Measurements from ENCODE around the gene EWSR1.

The EWSR1 gene

DNA sequence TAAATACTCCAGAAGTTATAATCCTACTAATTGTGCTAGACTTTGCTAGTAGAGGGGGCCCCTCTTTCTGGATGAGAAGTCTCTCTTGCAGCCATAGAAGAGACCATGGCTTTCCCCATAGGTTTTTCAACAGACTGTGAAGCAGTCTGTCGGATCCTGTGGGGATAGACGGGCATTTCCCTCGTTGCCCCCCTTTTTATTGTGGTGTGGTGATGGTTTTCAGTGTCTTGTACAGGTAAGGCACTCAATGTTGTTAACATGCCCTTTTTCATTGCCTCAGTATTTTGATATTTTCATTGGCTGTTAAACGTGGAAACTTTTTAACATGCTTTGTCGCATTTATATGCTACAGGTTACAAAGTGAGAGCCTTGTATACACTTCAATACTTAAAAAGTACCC lies 22.0 kb downstream of the EWSR1 start:
- no peak for DNase-seq
- TF ChIP-seq, protein P1, sequence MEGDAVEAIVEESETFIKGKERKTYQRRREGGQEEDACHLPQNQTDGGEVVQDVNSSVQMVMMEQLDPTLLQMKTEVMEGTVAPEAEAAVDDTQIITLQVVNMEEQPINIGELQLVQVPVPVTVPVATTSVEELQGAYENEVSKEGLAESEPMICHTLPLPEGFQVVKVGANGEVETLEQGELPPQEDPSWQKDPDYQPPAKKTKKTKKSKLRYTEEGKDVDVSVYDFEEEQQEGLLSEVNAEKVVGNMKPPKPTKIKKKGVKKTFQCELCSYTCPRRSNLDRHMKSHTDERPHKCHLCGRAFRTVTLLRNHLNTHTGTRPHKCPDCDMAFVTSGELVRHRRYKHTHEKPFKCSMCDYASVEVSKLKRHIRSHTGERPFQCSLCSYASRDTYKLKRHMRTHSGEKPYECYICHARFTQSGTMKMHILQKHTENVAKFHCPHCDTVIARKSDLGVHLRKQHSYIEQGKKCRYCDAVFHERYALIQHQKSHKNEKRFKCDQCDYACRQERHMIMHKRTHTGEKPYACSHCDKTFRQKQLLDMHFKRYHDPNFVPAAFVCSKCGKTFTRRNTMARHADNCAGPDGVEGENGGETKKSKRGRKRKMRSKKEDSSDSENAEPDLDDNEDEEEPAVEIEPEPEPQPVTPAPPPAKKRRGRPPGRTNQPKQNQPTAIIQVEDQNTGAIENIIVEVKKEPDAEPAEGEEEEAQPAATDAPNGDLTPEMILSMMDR (IDR thresholded peaks at IDR 0.05; ENCODE audit: low read depth, low read length, missing control alignments): no peak
- no peaks in the 10 kb centered on the region for H3K27me3 ChIP-seq (replicated peaks)
- no peak overlapping the region for H3K27ac ChIP-seq
- peaks cover 96% of the 10 kb centered on the region for H3K36me3 ChIP-seq (replicated peaks)
- no peak overlapping the region for H3K4me3 ChIP-seq (ENCODE audit: low read depth, low read length)
- in situ Hi-C loops (cut with HindIII; ENCODE audit: low pct_ligation_motif_present, low sequenced_read_pairs): no loop called here

DNA sequence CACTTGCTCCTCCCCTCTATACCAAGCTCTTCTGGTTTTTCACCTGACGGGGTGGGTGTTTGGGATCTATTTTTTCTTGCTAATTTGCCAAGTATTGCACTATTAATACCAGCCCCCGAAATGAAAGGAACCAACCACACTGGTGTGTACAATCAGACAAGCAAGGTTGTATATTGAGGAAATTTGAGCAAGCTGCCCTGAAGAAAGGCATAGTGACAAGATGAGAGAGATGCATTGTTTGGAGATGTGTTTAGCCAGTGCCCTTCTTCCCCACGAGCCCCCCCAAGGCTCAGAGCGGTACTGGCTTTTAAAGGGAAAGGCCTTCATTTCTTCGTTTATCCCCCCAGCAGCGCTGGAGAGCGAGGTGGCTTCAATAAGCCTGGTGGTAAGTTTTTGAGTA lies 23.1 kb downstream of the EWSR1 start:
- TF ChIP-seq, protein P1 (IDR thresholded peaks at IDR 0.05; ENCODE audit: low read depth, low read length, missing control alignments): no peak
- in situ Hi-C loops (cut with HindIII; ENCODE audit: low pct_ligation_motif_present, low sequenced_read_pairs): no loop called here
- Histone ChIP-seq H3K27me3 (replicated peaks) (no peaks in the 10 kb centered on the region), H3K36me3 (replicated peaks) (peaks cover 96% of the 10 kb centered on the region), H3K4me3 (ENCODE audit: low read depth, low read length) (no peak overlapping the region), H3K27ac (no peak overlapping the region)
- DNase-seq: no peak

DNA sequence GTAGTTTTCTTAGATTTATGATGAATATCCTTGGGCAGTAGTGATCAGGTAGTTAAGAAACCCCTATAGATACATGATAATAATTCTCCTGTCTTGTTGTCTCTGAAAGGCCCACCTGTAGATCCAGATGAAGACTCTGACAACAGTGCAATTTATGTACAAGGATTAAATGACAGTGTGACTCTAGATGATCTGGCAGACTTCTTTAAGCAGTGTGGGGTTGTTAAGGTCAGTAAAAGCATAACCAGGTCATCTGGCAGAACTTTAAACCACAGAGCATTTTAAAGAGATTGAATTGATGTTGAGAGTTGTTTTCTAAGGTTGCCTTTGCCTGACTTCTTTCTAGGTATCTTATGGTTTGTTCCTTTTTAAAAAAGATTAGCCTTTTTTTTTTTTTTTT lies 24.3 kb downstream of the EWSR1 start:
- TF ChIP-seq, protein P1 (IDR thresholded peaks at IDR 0.05; ENCODE audit: low read depth, low read length, missing control alignments): no peak
- Histone ChIP-seq H3K27me3 (replicated peaks) (no peaks in the 10 kb centered on the region), H3K27ac (no peak overlapping the region), H3K36me3 (replicated peaks) (peaks cover 97% of the 10 kb centered on the region), H3K4me3 (ENCODE audit: low read depth, low read length) (no peak overlapping the region)
- in situ Hi-C loops (cut with HindIII; ENCODE audit: low pct_ligation_motif_present, low sequenced_read_pairs): no loop called here
- no peak for DNase-seq

DNA sequence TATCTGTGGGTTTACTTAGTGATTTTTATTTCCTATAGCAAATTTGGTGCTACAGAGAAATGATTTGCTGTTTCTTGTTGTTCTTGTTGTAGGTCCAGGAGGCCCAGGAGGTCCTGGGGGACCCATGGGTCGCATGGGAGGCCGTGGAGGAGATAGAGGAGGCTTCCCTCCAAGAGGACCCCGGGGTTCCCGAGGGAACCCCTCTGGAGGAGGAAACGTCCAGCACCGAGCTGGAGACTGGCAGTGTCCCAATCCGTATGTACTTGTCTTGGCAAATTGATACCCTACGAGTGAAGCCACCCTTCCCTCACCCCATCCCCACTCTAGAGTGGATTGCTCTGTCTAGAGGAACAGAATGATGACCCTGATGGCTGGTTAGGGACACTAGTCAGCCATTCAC lies 30.6 kb downstream of the EWSR1 start:
- no peak for DNase-seq
- H3K27me3 ChIP-seq (replicated peaks): no peaks in the 10 kb centered on the region
- H3K36me3 ChIP-seq (replicated peaks): peaks cover 76% of the 10 kb centered on the region
- in situ Hi-C loops (cut with HindIII; ENCODE audit: low pct_ligation_motif_present, low sequenced_read_pairs): no loop called here
- TF ChIP-seq, protein P1 (IDR thresholded peaks at IDR 0.05; ENCODE audit: low read depth, low read length, missing control alignments): no peak
- H3K27ac ChIP-seq: no peak overlapping the region
- H3K4me3 ChIP-seq (ENCODE audit: low read depth, low read length): no peak overlapping the region

DNA sequence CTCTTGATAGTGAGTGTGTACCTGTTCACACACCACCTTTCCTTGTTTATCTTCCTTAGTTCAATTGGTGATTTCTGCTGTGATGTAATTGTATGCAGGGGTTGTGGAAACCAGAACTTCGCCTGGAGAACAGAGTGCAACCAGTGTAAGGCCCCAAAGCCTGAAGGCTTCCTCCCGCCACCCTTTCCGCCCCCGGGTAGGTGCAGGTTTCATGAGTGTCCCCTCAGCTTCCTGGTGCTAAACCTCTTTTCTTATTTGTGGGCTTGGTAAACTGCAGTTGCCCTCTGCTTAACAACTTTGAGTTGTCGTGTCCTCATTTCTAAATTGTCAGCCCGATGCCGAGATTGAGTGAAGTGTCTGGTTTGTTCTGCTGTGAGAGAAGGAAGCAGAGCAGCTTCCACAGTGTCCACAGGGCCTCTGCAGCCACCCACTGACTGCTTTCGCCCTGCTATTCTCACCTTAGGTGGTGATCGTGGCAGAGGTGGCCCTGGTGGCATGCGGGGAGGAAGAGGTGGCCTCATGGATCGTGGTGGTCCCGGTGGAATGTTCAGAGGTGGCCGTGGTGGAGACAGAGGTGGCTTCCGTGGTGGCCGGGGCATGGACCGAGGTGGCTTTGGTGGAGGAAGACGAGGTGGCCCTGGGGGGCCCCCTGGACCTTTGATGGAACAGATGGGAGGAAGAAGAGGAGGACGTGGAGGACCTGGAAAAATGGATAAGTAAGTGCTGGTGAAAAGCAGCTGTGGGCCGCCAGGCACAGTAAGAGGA lies 31.2 kb downstream of the EWSR1 start:
- Histone ChIP-seq H3K36me3 (replicated peaks) (peaks cover 69% of the 10 kb centered on the region), H3K27me3 (replicated peaks) (no peaks in the 10 kb centered on the region), H3K27ac (no peak overlapping the region), H3K4me3 (ENCODE audit: low read depth, low read length) (no peak overlapping the region)
- in situ Hi-C loops (cut with HindIII; ENCODE audit: low pct_ligation_motif_present, low sequenced_read_pairs): no loop called here
- no peak for DNase-seq
- TF ChIP-seq, protein P1 (IDR thresholded peaks at IDR 0.05; ENCODE audit: low read depth, low read length, missing control alignments): no peak

DNA sequence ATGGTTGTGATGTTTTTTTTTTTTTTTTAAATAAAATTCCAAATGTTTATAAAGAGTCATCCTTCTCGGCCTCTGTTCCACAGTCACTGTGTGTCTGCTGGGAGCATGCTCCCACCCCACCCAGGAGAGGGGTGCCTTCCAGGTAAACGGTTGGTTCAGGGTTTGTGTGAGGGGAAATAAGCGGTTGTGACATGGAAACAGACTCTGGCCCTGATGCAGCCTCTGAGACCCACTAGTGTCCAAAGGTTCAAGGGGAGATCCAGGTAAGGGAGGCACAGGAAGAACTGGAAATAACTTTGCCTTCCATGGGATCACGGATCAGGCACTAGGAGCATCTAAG lies 32.4 kb downstream of the EWSR1 start:
- in situ Hi-C loops (cut with HindIII; ENCODE audit: low pct_ligation_motif_present, low sequenced_read_pairs): no loop called here
- Histone ChIP-seq H3K27ac (no peak overlapping the region), H3K27me3 (replicated peaks) (no peaks in the 10 kb centered on the region), H3K4me3 (ENCODE audit: low read depth, low read length) (no peak overlapping the region), H3K36me3 (replicated peaks) (peaks cover 58% of the 10 kb centered on the region)
- no peak for DNase-seq
- TF ChIP-seq, protein P1 (IDR thresholded peaks at IDR 0.05; ENCODE audit: low read depth, low read length, missing control alignments): no peak

Data from brain microvascular endothelial cell (primary cell).